CD4-positive, alpha-beta T cell treated with Interleukin-17A for 4 hours (primary cell): ENCODE data around the gene CNOT4.

Source experiments
- DNase-seq: peaks from one replicate; pipeline ENCODE4 v3.0.0-alpha.2; 2020; ENCODE audit warnings: mixed read lengths

CNOT4 gene

GRCh38 chr7:135391514-135391913 is 118.4 kb downstream of the CNOT4 start:
- DNase-seq, result no peak

GRCh38 chr7:135390829-135391228 is 119.1 kb downstream of the CNOT4 start:
- DNase-seq, result no peak

GRCh38 chr7:135389971-135390370 is 119.9 kb downstream of the CNOT4 start:
- no peak for DNase-seq

GRCh38 chr7:135388616-135389015 is 121.3 kb downstream of the CNOT4 start:
- DNase-seq, result no peak

- DNase-seq, result no peak
These were observed 123.1 kb downstream of the CNOT4 start for GRCh38 chr7:135386776-135387175.

GRCh38 chr7:135386181-135386580 is 123.7 kb downstream of the CNOT4 start:
- DNase-seq, result no peak

- no peak for DNase-seq
These were observed 124.7 kb downstream of the CNOT4 start for GRCh38 chr7:135385209-135385608.

GRCh38 chr7:135383525-135384175 is 126.3 kb downstream of the CNOT4 start:
- no peak for DNase-seq

- DNase-seq, result no peak
These were observed 127.7 kb downstream of the CNOT4 start for GRCh38 chr7:135382173-135382572.

- no peak for DNase-seq
These were observed 128.5 kb downstream of the CNOT4 start for GRCh38 chr7:135381369-135381768.

GRCh38 chr7:135380351-135380750 is 129.6 kb downstream of the CNOT4 start:
- no peak for DNase-seq

- DNase-seq, result no peak
These were observed 132.7 kb downstream of the CNOT4 start for GRCh38 chr7:135377171-135377570.

GRCh38 chr7:135375908-135376699 is 133.8 kb downstream of the CNOT4 start:
- no peak for DNase-seq

- no peak for DNase-seq
These were observed 135.2 kb downstream of the CNOT4 start for GRCh38 chr7:135374736-135375135.

GRCh38 chr7:135372222-135372621 is 137.7 kb downstream of the CNOT4 start:
- DNase-seq, result no peak

GRCh38 chr7:135370656-135371055 is 139.2 kb downstream of the CNOT4 start:
- DNase-seq, result no peak

- DNase-seq, result no peak
These were observed 140.5 kb downstream of the CNOT4 start for GRCh38 chr7:135369405-135369804.

GRCh38 chr7:135368416-135369186 is 141.3 kb downstream of the CNOT4 start:
- no peak for DNase-seq

- DNase-seq, result no peak
These were observed 142.9 kb downstream of the CNOT4 start for GRCh38 chr7:135366843-135367508.

GRCh38 chr7:135365721-135366120 is 144.2 kb downstream of the CNOT4 start:
- DNase-seq, result no peak

GRCh38 chr7:135364206-135364605 is 145.7 kb downstream of the CNOT4 start:
- no peak for DNase-seq

- DNase-seq, result no peak
These were observed 147.0 kb downstream of the CNOT4 start for GRCh38 chr7:135362871-135363270.

GRCh38 chr7:135361788-135362187 is 148.1 kb downstream of the CNOT4 start:
- no peak for DNase-seq
